Measurements from ENCODE around the gene DELE1.

Gene DELE1

DNA sequence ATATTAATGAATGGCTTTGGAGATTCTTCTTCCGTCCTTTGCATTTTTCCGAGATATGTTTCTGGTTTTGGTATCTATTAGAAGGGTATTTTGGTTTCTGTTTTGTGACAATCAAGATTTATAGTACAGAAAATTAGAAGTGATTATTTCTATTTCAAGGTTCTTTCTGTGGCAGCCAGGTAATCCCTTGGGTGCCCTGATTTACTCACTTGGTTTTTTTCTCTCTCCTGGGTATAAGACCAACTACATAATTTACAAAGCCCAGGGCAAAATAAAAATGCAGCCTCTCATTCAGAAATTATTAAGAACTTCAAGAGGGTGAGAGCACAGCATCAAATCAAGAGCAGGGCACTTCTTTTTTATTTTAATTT is 43.3 kb downstream of the DELE1 start:
- TF ChIP-seq ESRRG (CRISPR knock-in tag; IDR thresholded peaks at IDR 0.05) (no peak), ISL1 (CRISPR knock-in tag; IDR thresholded peaks at IDR 0.05) (no peak), ARNTL (CRISPR knock-in tag; IDR thresholded peaks at IDR 0.05; ENCODE audit: borderline replicate concordance, low read depth) (no peak), ZNF70 (CRISPR knock-in tag; IDR thresholded peaks at IDR 0.05) (no peak), PPARA (CRISPR knock-in tag; IDR thresholded peaks at IDR 0.05; ENCODE audit: borderline replicate concordance) (no peak), TCF4 (CRISPR knock-in tag; IDR thresholded peaks at IDR 0.05; ENCODE audit: borderline replicate concordance) (no peak), BACH2 (CRISPR knock-in tag; IDR thresholded peaks at IDR 0.05; ENCODE audit: borderline replicate concordance) (no peak), SNAI2 (CRISPR knock-in tag; IDR thresholded peaks at IDR 0.05) (no peak), ZFP3 (CRISPR knock-in tag; IDR thresholded peaks at IDR 0.05) (no peak), ZFP30 (CRISPR knock-in tag; IDR thresholded peaks at IDR 0.05) (no peak), ZNF565 (CRISPR knock-in tag; conservative IDR thresholded peaks at IDR 0.05; ENCODE audit: low read depth) (no peak), TOX (CRISPR knock-in tag; IDR thresholded peaks at IDR 0.05; ENCODE audit: borderline replicate concordance) (no peak), ZNF8 (CRISPR knock-in tag; IDR thresholded peaks at IDR 0.05) (no peak), ZC3H10 (CRISPR knock-in tag; IDR thresholded peaks at IDR 0.05) (no peak)
- TF ChIP-seq, protein P1, sequence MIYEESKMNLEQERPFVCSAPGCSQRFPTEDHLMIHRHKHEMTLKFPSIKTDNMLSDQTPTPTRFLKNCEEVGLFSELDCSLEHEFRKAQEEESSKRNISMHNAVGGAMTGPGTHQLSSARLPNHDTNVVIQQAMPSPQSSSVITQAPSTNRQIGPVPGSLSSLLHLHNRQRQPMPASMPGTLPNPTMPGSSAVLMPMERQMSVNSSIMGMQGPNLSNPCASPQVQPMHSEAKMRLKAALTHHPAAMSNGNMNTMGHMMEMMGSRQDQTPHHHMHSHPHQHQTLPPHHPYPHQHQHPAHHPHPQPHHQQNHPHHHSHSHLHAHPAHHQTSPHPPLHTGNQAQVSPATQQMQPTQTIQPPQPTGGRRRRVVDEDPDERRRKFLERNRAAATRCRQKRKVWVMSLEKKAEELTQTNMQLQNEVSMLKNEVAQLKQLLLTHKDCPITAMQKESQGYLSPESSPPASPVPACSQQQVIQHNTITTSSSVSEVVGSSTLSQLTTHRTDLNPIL (CRISPR knock-in tag; IDR thresholded peaks at IDR 0.05; ENCODE audit: low read depth): no peak
- TF ChIP-seq, protein P2, sequence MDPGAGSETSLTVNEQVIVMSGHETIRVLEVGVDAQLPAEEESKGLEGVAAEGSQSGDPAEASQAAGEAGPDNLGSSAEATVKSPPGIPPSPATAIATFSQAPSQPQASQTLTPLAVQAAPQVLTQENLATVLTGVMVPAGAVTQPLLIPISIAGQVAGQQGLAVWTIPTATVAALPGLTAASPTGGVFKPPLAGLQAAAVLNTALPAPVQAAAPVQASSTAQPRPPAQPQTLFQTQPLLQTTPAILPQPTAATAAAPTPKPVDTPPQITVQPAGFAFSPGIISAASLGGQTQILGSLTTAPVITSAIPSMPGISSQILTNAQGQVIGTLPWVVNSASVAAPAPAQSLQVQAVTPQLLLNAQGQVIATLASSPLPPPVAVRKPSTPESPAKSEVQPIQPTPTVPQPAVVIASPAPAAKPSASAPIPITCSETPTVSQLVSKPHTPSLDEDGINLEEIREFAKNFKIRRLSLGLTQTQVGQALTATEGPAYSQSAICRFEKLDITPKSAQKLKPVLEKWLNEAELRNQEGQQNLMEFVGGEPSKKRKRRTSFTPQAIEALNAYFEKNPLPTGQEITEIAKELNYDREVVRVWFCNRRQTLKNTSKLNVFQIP (CRISPR knock-in tag; IDR thresholded peaks at IDR 0.05; ENCODE audit: borderline replicate concordance, low read depth): no peak
- TF ChIP-seq, protein P3, sequence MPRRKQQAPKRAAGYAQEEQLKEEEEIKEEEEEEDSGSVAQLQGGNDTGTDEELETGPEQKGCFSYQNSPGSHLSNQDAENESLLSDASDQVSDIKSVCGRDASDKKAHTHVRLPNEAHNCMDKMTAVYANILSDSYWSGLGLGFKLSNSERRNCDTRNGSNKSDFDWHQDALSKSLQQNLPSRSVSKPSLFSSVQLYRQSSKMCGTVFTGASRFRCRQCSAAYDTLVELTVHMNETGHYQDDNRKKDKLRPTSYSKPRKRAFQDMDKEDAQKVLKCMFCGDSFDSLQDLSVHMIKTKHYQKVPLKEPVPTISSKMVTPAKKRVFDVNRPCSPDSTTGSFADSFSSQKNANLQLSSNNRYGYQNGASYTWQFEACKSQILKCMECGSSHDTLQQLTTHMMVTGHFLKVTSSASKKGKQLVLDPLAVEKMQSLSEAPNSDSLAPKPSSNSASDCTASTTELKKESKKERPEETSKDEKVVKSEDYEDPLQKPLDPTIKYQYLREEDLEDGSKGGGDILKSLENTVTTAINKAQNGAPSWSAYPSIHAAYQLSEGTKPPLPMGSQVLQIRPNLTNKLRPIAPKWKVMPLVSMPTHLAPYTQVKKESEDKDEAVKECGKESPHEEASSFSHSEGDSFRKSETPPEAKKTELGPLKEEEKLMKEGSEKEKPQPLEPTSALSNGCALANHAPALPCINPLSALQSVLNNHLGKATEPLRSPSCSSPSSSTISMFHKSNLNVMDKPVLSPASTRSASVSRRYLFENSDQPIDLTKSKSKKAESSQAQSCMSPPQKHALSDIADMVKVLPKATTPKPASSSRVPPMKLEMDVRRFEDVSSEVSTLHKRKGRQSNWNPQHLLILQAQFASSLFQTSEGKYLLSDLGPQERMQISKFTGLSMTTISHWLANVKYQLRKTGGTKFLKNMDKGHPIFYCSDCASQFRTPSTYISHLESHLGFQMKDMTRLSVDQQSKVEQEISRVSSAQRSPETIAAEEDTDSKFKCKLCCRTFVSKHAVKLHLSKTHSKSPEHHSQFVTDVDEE (CRISPR knock-in tag; IDR thresholded peaks at IDR 0.05): no peak
- no peak for ATAC-seq

DNA sequence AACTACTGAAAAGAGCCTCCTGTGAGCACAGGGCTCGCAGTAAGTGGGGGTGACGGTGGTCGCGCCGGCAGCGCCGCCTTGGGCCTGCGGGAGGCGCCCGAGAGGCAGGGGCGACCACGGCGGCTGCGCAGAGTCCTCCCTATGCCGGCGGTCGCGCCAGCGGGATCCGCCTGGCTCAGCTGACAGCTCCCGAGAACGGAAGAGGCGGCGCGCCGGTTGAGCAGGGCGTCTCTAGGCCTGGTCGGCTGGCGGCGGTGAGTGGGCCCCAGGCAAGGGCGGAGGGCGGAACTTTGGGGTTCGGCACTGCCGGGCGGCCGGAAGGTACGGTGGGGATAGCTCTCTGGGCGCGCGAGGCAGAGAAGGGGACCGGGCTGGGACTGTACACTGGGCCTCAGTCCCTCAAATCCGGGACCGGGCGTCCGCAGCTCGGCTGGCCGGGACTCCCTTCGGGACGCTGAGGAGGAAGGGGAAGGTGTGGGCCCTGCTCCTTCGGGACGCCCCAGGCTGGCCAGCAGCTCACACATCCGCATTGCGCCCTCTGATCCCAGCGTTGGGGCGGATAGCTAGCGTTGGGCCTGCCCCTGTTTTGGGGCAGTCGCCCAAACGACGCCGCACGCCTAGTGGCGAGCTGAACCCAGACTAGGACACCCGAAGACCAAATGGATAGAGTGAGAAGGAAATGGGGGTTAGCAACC is 45.4 kb downstream of the DELE1 start, which contains the start of gene RNF14:
TSS of gene RNF14 (plus strand) at position 192 of the 695 bp plus-strand sequence. CDS start 4,484 bp downstream, outside the sequence.
- no peak for TF ChIP-seq RARB (CRISPR knock-in tag; IDR thresholded peaks at IDR 0.05)
- TF ChIP-seq ISL1 (CRISPR knock-in tag; IDR thresholded peaks at IDR 0.05): no peak
- TF ChIP-seq, protein P3 (CRISPR knock-in tag; IDR thresholded peaks at IDR 0.05): no peak
- TF ChIP-seq PPARA (CRISPR knock-in tag; IDR thresholded peaks at IDR 0.05; ENCODE audit: borderline replicate concordance): no peak
- TF ChIP-seq ZNF70 (CRISPR knock-in tag; IDR thresholded peaks at IDR 0.05): no peak
- TF ChIP-seq, protein P2 (CRISPR knock-in tag; IDR thresholded peaks at IDR 0.05; ENCODE audit: borderline replicate concordance, low read depth): no peak
- no peak for TF ChIP-seq CSDC2 (CRISPR knock-in tag; IDR thresholded peaks at IDR 0.05)
- TF ChIP-seq, protein P1 (CRISPR knock-in tag; IDR thresholded peaks at IDR 0.05; ENCODE audit: low read depth): no peak
- peak; percentile 99 for ATAC-seq
